SK-N-SH (cell line): ENCODE measurements around the gene DDX46. TPM values are rescaled to one million over a fixed set of nuclear protein-coding genes. Genes with fewer than 3 reads are reported as not detected.

Source experiments
- CTCF ChIA-PET: fragments of 300-600, 350-600 bp; formaldehyde crosslinking; extraction: SDS; loops from one replicate; lab custom pipeline; 2021; lab: Yijun Ruan, JAX
- POLR2A ChIA-PET: fragments of 350-600 bp; sonication (Branson Sonifier 250); formaldehyde crosslinking; extraction: SDS; loops from one replicate; lab custom pipeline; 2020; ENCODE audit warnings: antibody characterized with exemption, inconsistent platforms; lab: Yijun Ruan, JAX
- DNase-seq: peaks from one replicate; pipeline ENCODE4 v3.0.0; 2012
- H2AFZ ChIP-seq: fragments of 200-600 bp; sonication (generic); 2 replicates; pipeline ENCODE4 v1.8.1; 2016; ENCODE audit warnings: antibody characterized with exemption, mild to moderate bottlenecking, low read depth
- H3F3A ChIP-seq: fragments of 200-600 bp; sonication (generic); replicated peaks from 2 replicates; pipeline ENCODE3; 2016; ENCODE audit warnings: antibody characterized with exemption, mild to moderate bottlenecking; ENCODE audit not compliant: insufficient read depth
- H3K27ac ChIP-seq, 2 experiments: fragments of 200-500 bp in 1 of 2; fragments of 200-600 bp in 1 of 2; sonication (Bioruptor generic) in 1 of 2; sonication (generic), shearing (Covaris generic) in 1 of 2; 2 replicates each; pipeline versions ENCODE4 v1.5.1 to v1.6.1; 2014 to 2016; ENCODE audit warnings: low read depth in 2 of 2, inconsistent platforms in 1 of 2, low read length in 1 of 2, mild to moderate bottlenecking in 1 of 2, mixed read lengths in 1 of 2
- H3K27me3 ChIP-seq: fragments of 200-600 bp; sonication (generic), shearing (Covaris generic); 2 replicates; pipeline ENCODE4 v1.6.1; 2016; ENCODE audit warnings: mixed run types; ENCODE audit not compliant: insufficient read depth
- H3K36me3 ChIP-seq, 2 experiments: fragments of 200-500 bp in 1 of 2; fragments of 200-600 bp in 1 of 2; sonication (Bioruptor generic) in 1 of 2; sonication (generic) in 1 of 2; replicated peaks in 1 of 2; 2 replicates each; pipeline versions ENCODE3 to v1.5.1; 2014 to 2016; ENCODE audit warnings: low read length in 1 of 2, mild to moderate bottlenecking in 1 of 2; ENCODE audit not compliant: insufficient read depth in 2 of 2, control insufficient read depth in 1 of 2
- H3K4me1 ChIP-seq, 2 experiments: fragments of 200-500 bp in 1 of 2; fragments of 200-600 bp in 1 of 2; sonication (Bioruptor generic) in 1 of 2; sonication (generic), shearing (Covaris generic) in 1 of 2; 2 replicates each; pipeline versions ENCODE4 v1.5.1 to v1.6.1; 2014 to 2016; ENCODE audit warnings: low read depth in 1 of 2, low read length in 1 of 2, mixed run types in 1 of 2; ENCODE audit not compliant: insufficient read depth in 2 of 2, control insufficient read depth in 1 of 2
- H3K4me2 ChIP-seq: fragments of 200-600 bp; sonication (generic), shearing (Covaris generic); 2 replicates; pipeline ENCODE4 v1.6.1; 2017; ENCODE audit warnings: mixed run types
- H3K4me3 ChIP-seq, 2 experiments: fragments of 200-500 bp in 1 of 2; fragments of 200-600 bp in 1 of 2; sonication (Bioruptor generic) in 1 of 2; sonication (generic), shearing (Covaris generic) in 1 of 2; 2 replicates each; pipeline versions ENCODE4 v1.5.1 to v1.8.1; 2014 to 2016; ENCODE audit warnings: low read depth in 2 of 2, inconsistent platforms in 1 of 2, low read length in 1 of 2, mild to moderate bottlenecking in 1 of 2, mixed read lengths in 1 of 2, moderate library complexity in 1 of 2
- H3K79me2 ChIP-seq: fragments of 200-600 bp; sonication (generic); 2 replicates; pipeline ENCODE4 v1.8.1; 2017; ENCODE audit warnings: mild to moderate bottlenecking; ENCODE audit not compliant: insufficient read depth
- H3K9ac ChIP-seq: fragments of 200-600 bp; sonication (generic); 2 replicates; pipeline ENCODE4 v1.6.1; 2017; ENCODE audit warnings: mixed run types
- H3K9me2 ChIP-seq: fragments of 200-600 bp; sonication (generic); 2 replicates; pipeline ENCODE4 v1.6.1; 2017; ENCODE audit warnings: mixed run types
- H3K9me3 ChIP-seq: fragments of 200-600 bp; sonication (generic); 2 replicates; pipeline ENCODE4 v1.6.1; 2017; ENCODE audit warnings: mixed run types, mild to moderate bottlenecking, moderate library complexity
- H4K20me1 ChIP-seq: fragments of 200-600 bp; sonication (generic); 2 replicates; pipeline ENCODE4 v1.6.1; 2017; ENCODE audit warnings: mild to moderate bottlenecking, mixed run types; ENCODE audit not compliant: insufficient read depth
- CHD2 ChIP-seq: fragments of 150-350 bp; IDR thresholded peaks from 2 replicates; pipeline ENCODE4 v1.6.1; 2018; ENCODE audit warnings: low read length; ENCODE audit not compliant: partially characterized antibody
- CTCF ChIP-seq: fragments of 200-600 bp; sonication (generic); IDR thresholded peaks from 2 replicates; pipeline ENCODE4 v1.6.1; 2017; ENCODE audit warnings: antibody characterized with exemption, mild to moderate bottlenecking, moderate library complexity
- EP300 ChIP-seq, 2 experiments: IDR thresholded peaks; 2 replicates each; pipeline versions ENCODE4 v1.4.0 to v1.6.1; 2012; ENCODE audit warnings: borderline replicate concordance in 1 of 2, low read depth in 1 of 2, low read length in 1 of 2
- FOXM1 ChIP-seq: IDR thresholded peaks from 2 replicates; pipeline ENCODE4 v1.4.0; 2012; ENCODE audit warnings: low read depth, mild to moderate bottlenecking
- GATA2 ChIP-seq: sonication (generic); formaldehyde crosslinking; IDR thresholded peaks from 2 replicates; pipeline ENCODE4 v1.5.0; 2020; ENCODE audit warnings: mild to moderate bottlenecking, missing genetic modification reagents
- IRF3 ChIP-seq: fragments of 150-350 bp; IDR thresholded peaks from 2 replicates; pipeline ENCODE4 v1.6.1; 2016; ENCODE audit warnings: mild to moderate bottlenecking, low read depth, low read length
- MAX ChIP-seq: IDR thresholded peaks from 2 replicates; pipeline ENCODE4 v1.4.0; 2012; ENCODE audit warnings: low read depth
- MEF2A ChIP-seq: IDR thresholded peaks from 2 replicates; pipeline ENCODE4 v1.4.0; 2012; ENCODE audit warnings: low read depth, borderline replicate concordance
- MXI1 ChIP-seq: IDR thresholded peaks from 2 replicates; pipeline ENCODE4 v1.6.1; 2012; ENCODE audit warnings: mild to moderate bottlenecking, low read depth, low read length, improper control_type of control experiment
- NFIC ChIP-seq: IDR thresholded peaks from 2 replicates; pipeline ENCODE4 v1.4.0; 2012; ENCODE audit warnings: borderline replicate concordance
- NRF1 ChIP-seq: IDR thresholded peaks from 2 replicates; pipeline ENCODE4 v1.6.1; 2012; ENCODE audit warnings: low read depth, mild to moderate bottlenecking, low read length
- RCOR1 ChIP-seq: fragments of 150-350 bp; IDR thresholded peaks from 2 replicates; pipeline ENCODE4 v1.6.1; 2017; ENCODE audit warnings: antibody characterized with exemption, low read length
- RFX5 ChIP-seq: IDR thresholded peaks from 2 replicates; pipeline ENCODE4 v1.6.1; 2012; ENCODE audit warnings: mild to moderate bottlenecking, improper control_type of control experiment, low read length
- RXRA ChIP-seq: IDR thresholded peaks from 2 replicates; pipeline ENCODE4 v1.4.0; 2012; ENCODE audit warnings: low read depth, mild to moderate bottlenecking, borderline replicate concordance
- SMC3 ChIP-seq: IDR thresholded peaks from 2 replicates; pipeline ENCODE4 v1.6.1; 2012; ENCODE audit warnings: low read depth, low read length, improper control_type of control experiment
- TAF1 ChIP-seq: IDR thresholded peaks from 2 replicates; pipeline ENCODE4 v1.6.1; 2012; ENCODE audit warnings: low read depth, mild to moderate bottlenecking, low read length, moderate library complexity, borderline replicate concordance
- TEAD4 ChIP-seq: IDR thresholded peaks from 2 replicates; pipeline ENCODE4 v1.4.0; 2012; ENCODE audit warnings: mild to moderate bottlenecking, borderline replicate concordance; ENCODE audit not compliant: insufficient read depth
- YY1 ChIP-seq: IDR thresholded peaks from 2 replicates; pipeline ENCODE4 v1.4.0; 2012; ENCODE audit warnings: low read depth, mild to moderate bottlenecking
- WGBS: methylation state at CpG from one replicate; pipeline ENCODE4 v1.1.6; 2017; ENCODE audit warnings: low lambda C conversion rate; 5-methylcytosine and 5-hydroxymethylcytosine counted together
- polyA plus RNA-seq, 3 experiments: library from polyadenylated mRNA; depleted of rRNA; stranded (reverse); fragments of >200 nt; gene quantifications; 2 replicates each; pipeline ENCODE4 v1.2.3, GENCODE V29; 2012

The DDX46 gene
- polyA plus RNA-seq, 1 of the 3 experiments (the other 2 are of a cell fraction), result 20.3 TPM

- Histone ChIP-seq H3K9me2 (no peaks in the 10 kb centered on the region), H3K9ac (no peak overlapping the region), H3K9me3 (no peaks in the 10 kb centered on the region), H3K27ac (no peak overlapping the region), H3K36me3 (peaks cover 76 to 81% of the 10 kb centered on the region in 2 experiments), H4K20me1 (no peaks in the 10 kb centered on the region), H3K4me2 (no peak overlapping the region), H3K4me1 (no peaks in the 10 kb centered on the region), H3K27me3 (no peaks in the 10 kb centered on the region), H3K79me2 (peaks cover 16% of the 10 kb centered on the region; the same call in 1 of the 2 replicates), H3F3A (no peaks in the 10 kb centered on the region), H2AFZ (no peak overlapping the region), H3K4me3 (no peak overlapping the region)
- TF ChIP-seq EP300 (IDR thresholded peaks at IDR 0.05; ENCODE audit: borderline replicate concordance in 1 of 2, low read depth in 1 of 2, low read length in 1 of 2) (no peak), TAF1 (no peak), FOXM1 (no peak), YY1 (no peak), RCOR1 (no peak), MAX (no peak), SMC3 (no peak), CHD2 (no peak), NRF1 (no peak), TEAD4 (no peak), MEF2A (no peak), MXI1 (no peak), NFIC (no peak), IRF3 (no peak), RFX5 (no peak), CTCF (no peak), RXRA (no peak), GATA2 (CRISPR knock-in tag) (no peak)
- 98% methylated on average over 2 of the region's 2 CpGs for WGBS
- ChIA-PET POLR2A (no interaction called here), CTCF (interaction anchor here (0.7 to 1.1 kb wide), 3 partner anchors 14 to 70 kb away, joined by 3 to 4 read pairs (median 3); partner anchors contain the start of gene DDX46)
- no peak for DNase-seq
Observed at GRCh38 chr5:134791580-134791979, 33.0 kb downstream of the DDX46 start.
